Measurements from ENCODE around the gene C1orf94.
"Not testable (repeated sequence)": the region's sequence is repeated elsewhere in the genome, so short reads cannot be mapped to it uniquely, and the experiment has no call there.

C1orf94 gene

GRCh38 chr1:34164771-34165391 lies 11.8 kb upstream of the C1orf94 start, which contains the start of gene CSMD2:
CSMD2 (minus strand) TSS chr1:34165230; CDS start chr1:34165097, 133 bp downstream.
- no peak for DNase-seq

- no peak for DNase-seq
Measured at GRCh38 chr1:34165422-34165921, 11.2 kb upstream of the C1orf94 start.

- no peak for DNase-seq
Measured at GRCh38 chr1:34166191-34166624, 10.5 kb upstream of the C1orf94 start.

- DNase-seq, result no peak
Measured at GRCh38 chr1:34166625-34167361, 9.9 kb upstream of the C1orf94 start.

- no peak for DNase-seq
Measured at GRCh38 chr1:34167389-34167788, 9.3 kb upstream of the C1orf94 start.

GRCh38 chr1:34175744-34176143 lies 963 bp upstream of the C1orf94 start:
- no peak for DNase-seq

GRCh38 chr1:34178072-34178471 lies 1.4 kb downstream of the C1orf94 start:
- DNase-seq, result no peak

GRCh38 chr1:34183381-34183780 lies 6.7 kb downstream of the C1orf94 start:
- not testable (repeated sequence) for DNase-seq

GRCh38 chr1:34186741-34187494 lies 10.2 kb downstream of the C1orf94 start:
- DNase-seq, result no peak

GRCh38 chr1:34188418-34188817 lies 11.7 kb downstream of the C1orf94 start:
- DNase-seq, result no peak

GRCh38 chr1:34188985-34189384 lies 12.3 kb downstream of the C1orf94 start:
- DNase-seq, result no peak

GRCh38 chr1:34190692-34191091 lies 14.0 kb downstream of the C1orf94 start:
- no peak for DNase-seq

GRCh38 chr1:34192621-34193020 lies 15.9 kb downstream of the C1orf94 start:
- DNase-seq, result no peak

- no peak for DNase-seq
Measured at GRCh38 chr1:34199927-34200326, 23.2 kb downstream of the C1orf94 start.

- DNase-seq, result no peak
Measured at GRCh38 chr1:34212673-34213072, 36.0 kb downstream of the C1orf94 start.

- DNase-seq, result no peak
Measured at GRCh38 chr1:34213956-34214355, 37.2 kb downstream of the C1orf94 start.

- no peak for DNase-seq
Measured at GRCh38 chr1:34231441-34231840, 54.7 kb downstream of the C1orf94 start.

- DNase-seq, result no peak
Measured at GRCh38 chr1:34235594-34235993, 58.9 kb downstream of the C1orf94 start.

GRCh38 chr1:34236089-34236488 lies 59.4 kb downstream of the C1orf94 start:
- no peak for DNase-seq

- DNase-seq, result no peak
Measured at GRCh38 chr1:34237151-34237815, 60.6 kb downstream of the C1orf94 start.

GRCh38 chr1:34245967-34246366 lies 69.3 kb downstream of the C1orf94 start:
- no peak for DNase-seq

GRCh38 chr1:34250342-34250741 lies 73.6 kb downstream of the C1orf94 start:
- no peak for DNase-seq

Data from inflammatory macrophage treated with lipopolysaccharide for 4 hours (primary cell).